ENCODE results near the gene AKTIP. TPM values are rescaled to one million over a fixed set of nuclear protein-coding genes. Genes with fewer than 3 reads are reported as not detected.
"Not testable (repeated sequence)": the region's sequence is repeated elsewhere in the genome, so short reads cannot be mapped to it uniquely, and the experiment has no call there.

Gene AKTIP
- total and polyA plus RNA-seq, 2 of the 4 experiments (the other 2 are of a cell fraction) = 17.7 to 19.9 TPM

DNA sequence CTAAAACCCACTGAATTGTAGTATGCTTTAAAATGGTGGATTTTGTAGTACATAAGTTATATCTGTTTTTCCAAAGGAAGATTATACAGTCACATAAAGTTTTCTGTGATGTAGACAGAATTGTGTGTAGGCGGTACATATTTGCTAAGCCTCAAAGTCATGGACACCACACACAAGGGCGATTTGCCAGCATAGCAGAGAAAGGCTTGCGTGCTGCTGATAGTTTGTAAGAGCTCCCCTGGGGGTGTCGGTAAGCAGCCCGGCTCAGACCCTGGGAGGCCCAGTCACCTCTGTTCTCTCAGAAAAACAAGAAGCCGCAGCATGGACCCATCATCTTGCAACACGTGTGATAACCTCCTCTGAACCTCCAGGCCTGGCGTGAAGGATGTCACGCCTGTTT, 38.3 kb upstream of the AKTIP start (continued):
- TF ChIP-seq, protein P1, sequence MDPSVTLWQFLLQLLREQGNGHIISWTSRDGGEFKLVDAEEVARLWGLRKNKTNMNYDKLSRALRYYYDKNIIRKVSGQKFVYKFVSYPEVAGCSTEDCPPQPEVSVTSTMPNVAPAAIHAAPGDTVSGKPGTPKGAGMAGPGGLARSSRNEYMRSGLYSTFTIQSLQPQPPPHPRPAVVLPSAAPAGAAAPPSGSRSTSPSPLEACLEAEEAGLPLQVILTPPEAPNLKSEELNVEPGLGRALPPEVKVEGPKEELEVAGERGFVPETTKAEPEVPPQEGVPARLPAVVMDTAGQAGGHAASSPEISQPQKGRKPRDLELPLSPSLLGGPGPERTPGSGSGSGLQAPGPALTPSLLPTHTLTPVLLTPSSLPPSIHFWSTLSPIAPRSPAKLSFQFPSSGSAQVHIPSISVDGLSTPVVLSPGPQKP (IDR thresholded peaks at IDR 0.05; ENCODE audit: borderline replicate concordance, low read depth, low read length) = no peak
- no peak for TF ChIP-seq FOS (IDR thresholded peaks at IDR 0.05; ENCODE audit: low read depth, low read length)

DNA sequence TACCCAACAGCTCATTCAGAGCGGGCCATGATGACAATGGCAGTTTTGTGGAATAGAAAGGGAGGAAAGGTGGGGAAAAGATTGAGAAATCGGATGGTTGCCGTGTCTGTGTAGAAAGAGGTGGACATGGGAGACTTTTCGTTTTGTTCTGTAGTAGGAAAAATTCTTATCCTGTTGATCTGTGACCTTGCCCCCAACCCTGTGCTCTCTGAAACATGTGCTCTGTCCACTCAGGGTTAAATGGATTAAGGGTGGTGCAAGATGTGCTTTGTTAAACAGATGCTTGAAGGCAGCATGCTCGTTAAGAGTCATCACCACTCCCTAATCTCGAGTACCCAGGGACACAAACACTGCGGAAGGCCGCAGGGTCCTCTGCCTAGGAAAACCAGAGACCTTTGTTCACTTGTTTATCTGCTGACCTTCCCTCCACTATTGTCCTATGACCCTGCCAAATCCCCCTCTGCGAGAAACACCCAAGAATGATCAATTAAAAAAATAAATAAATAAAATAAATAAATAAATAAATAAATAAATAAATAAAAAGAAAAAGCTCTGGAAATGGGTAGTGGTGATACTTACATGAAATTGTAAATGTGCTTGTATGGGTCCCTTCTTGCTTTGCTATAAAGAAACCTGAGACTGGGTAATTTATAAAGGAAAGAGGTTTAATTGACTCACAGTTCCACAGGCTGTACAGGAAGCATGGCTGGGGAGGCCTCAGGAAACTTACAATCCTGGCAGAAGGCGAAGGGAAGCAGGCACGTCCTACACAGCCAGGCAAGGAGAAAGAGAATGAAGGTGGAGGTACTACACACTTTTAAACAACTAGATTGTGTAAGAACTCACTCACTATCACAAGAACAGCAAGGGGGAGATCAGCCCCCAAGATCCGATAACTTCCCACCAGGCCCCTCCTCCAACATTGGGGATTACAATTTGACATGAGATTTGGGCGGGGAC, 37.0 kb upstream of the AKTIP start:
- H2BK15ac ChIP-seq (ENCODE audit: low read depth, low read length); ATAC-seq (ENCODE audit: low read depth); H3K18ac ChIP-seq (ENCODE audit: low read depth, low read length); H3K23ac ChIP-seq (ENCODE audit: low read depth, low read length); H3K4me1 ChIP-seq (ENCODE audit: control insufficient read depth, insufficient read depth, low read length); H3K36me3 ChIP-seq (ENCODE audit: control insufficient read depth, insufficient read depth, low read length); H2AFZ ChIP-seq (replicated peaks; ENCODE audit: low read length, poor library complexity); H4K91ac ChIP-seq (ENCODE audit: insufficient read depth, low read depth, low read length); H3K79me1 ChIP-seq (ENCODE audit: low read depth in 1 of 2, low read length in 2 of 2); H3K9me1 ChIP-seq (ENCODE audit: insufficient read depth, low read length); in situ Hi-C loops (cut with MboI; ENCODE audit: low sequenced_read_pairs); H2BK5ac ChIP-seq (ENCODE audit: low read depth, low read length, poor library complexity, severe bottlenecking); H3K56ac ChIP-seq (ENCODE audit: extremely low read depth, insufficient read depth, low read length); CTCF ChIA-PET; H4K8ac ChIP-seq (ENCODE audit: low read depth in 2 of 2, low read length in 2 of 2); H3K9ac ChIP-seq (ENCODE audit: low read depth, low read length); dilution Hi-C loops (cut with HindIII; ENCODE audit: low sequenced_read_pairs, unreplicated experiment); H3K9me3 ChIP-seq (ENCODE audit: control insufficient read depth, insufficient read depth, low read length); H2AK9ac ChIP-seq (replicated peaks; ENCODE audit: low read depth, low read length, poor library complexity); BruUV-seq (replicated peaks); H4K20me1 ChIP-seq (ENCODE audit: insufficient read depth, low read length); POLR2A ChIA-PET (ENCODE audit: unreplicated experiment); H3K4me2 ChIP-seq (ENCODE audit: low read depth, low read length); DNase-seq; H3K4ac ChIP-seq (ENCODE audit: low read depth, low read length); H4K5ac ChIP-seq (ENCODE audit: low read depth, low read length); H2BK20ac ChIP-seq (ENCODE audit: low read depth, low read length); H3K14ac ChIP-seq (replicated peaks; ENCODE audit: low read depth, low read length); H2AK5ac ChIP-seq (ENCODE audit: low read depth, low read length); H3K4me3 ChIP-seq (ENCODE audit: insufficient read depth, low read depth, low read length); H3K27ac ChIP-seq (ENCODE audit: insufficient read depth, low read length); H2BK120ac ChIP-seq (ENCODE audit: low read depth, low read length): not testable (repeated sequence)
- H3K27me3 ChIP-seq (ENCODE audit: control insufficient read depth, insufficient read depth, low read length) = peaks cover 15% of the 10 kb centered on the region
- no CpG with 5 or more reads among the region's 13 CpGs for WGBS, 2 experiments (ENCODE audit: extremely low coverage in 2 of 2, insufficient read length in 1 of 2)
- intact Hi-C loops (cut with micrococcal nuclease) = loop anchor here (10.0 kb wide), 1 partner anchor 1385 kb away; no protein-coding TSS in a partner anchor

DNA sequence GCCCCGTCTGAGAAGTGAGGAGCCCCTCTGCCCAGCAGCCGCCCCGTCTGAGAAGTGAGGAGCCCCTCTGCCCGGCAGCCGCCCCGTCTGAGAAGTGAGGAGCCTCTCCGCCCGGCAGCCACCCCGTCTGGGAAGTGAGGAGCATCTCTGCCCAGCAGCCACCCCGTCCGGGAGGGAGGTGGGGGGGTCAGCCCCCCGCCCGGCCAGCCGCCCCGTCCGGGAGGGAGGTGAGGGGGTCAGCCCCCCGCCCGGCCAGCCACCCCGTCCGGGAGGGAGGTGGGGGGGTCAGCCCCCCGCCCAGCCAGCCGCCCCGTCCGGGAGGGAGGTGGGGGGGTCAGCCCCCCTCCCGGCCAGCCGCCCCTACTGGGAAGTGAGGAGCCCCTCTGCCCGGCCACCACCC, 36.3 kb upstream of the AKTIP start:
- H3K4me2 ChIP-seq (ENCODE audit: low read depth, low read length); H3K9me3 ChIP-seq (ENCODE audit: control insufficient read depth, insufficient read depth, low read length); DNase-seq; H3K9ac ChIP-seq (ENCODE audit: low read depth, low read length); H2BK120ac ChIP-seq (ENCODE audit: low read depth, low read length); in situ Hi-C loops (cut with MboI; ENCODE audit: low sequenced_read_pairs); H2BK5ac ChIP-seq (ENCODE audit: low read depth, low read length, poor library complexity, severe bottlenecking); H3K4me1 ChIP-seq (ENCODE audit: control insufficient read depth, insufficient read depth, low read length); H3K4ac ChIP-seq (ENCODE audit: low read depth, low read length); BruUV-seq (replicated peaks); H2AK5ac ChIP-seq (ENCODE audit: low read depth, low read length); ATAC-seq (ENCODE audit: low read depth); CTCF ChIA-PET; H3K56ac ChIP-seq (ENCODE audit: extremely low read depth, insufficient read depth, low read length); H4K91ac ChIP-seq (ENCODE audit: insufficient read depth, low read depth, low read length); POLR2A ChIA-PET (ENCODE audit: unreplicated experiment); H2AK9ac ChIP-seq (replicated peaks; ENCODE audit: low read depth, low read length, poor library complexity); H3K23ac ChIP-seq (ENCODE audit: low read depth, low read length); H4K8ac ChIP-seq (ENCODE audit: low read depth in 2 of 2, low read length in 2 of 2); intact Hi-C loops (cut with micrococcal nuclease); H3K14ac ChIP-seq (replicated peaks; ENCODE audit: low read depth, low read length); H3K27ac ChIP-seq (ENCODE audit: insufficient read depth, low read length); H3K18ac ChIP-seq (ENCODE audit: low read depth, low read length); H3K79me1 ChIP-seq (ENCODE audit: low read depth in 1 of 2, low read length in 2 of 2); dilution Hi-C loops (cut with HindIII; ENCODE audit: low sequenced_read_pairs, unreplicated experiment); H3K4me3 ChIP-seq (ENCODE audit: insufficient read depth, low read depth, low read length); H4K5ac ChIP-seq (ENCODE audit: low read depth, low read length); H2BK20ac ChIP-seq (ENCODE audit: low read depth, low read length); H4K20me1 ChIP-seq (ENCODE audit: insufficient read depth, low read length); H2BK15ac ChIP-seq (ENCODE audit: low read depth, low read length); H3K9me1 ChIP-seq (ENCODE audit: insufficient read depth, low read length); H3K36me3 ChIP-seq (ENCODE audit: control insufficient read depth, insufficient read depth, low read length); H2AFZ ChIP-seq (replicated peaks; ENCODE audit: low read length, poor library complexity): not testable (repeated sequence)
- WGBS, 2 experiments (ENCODE audit: extremely low coverage in 2 of 2, insufficient read length in 1 of 2) = no CpG with 5 or more reads among the region's 27 CpGs
- peaks cover 13% of the 10 kb centered on the region for H3K27me3 ChIP-seq (ENCODE audit: control insufficient read depth, insufficient read depth, low read length)
